ENCODE measurements around the gene ZNF222.
A peak's percentile ranks its signal among the peaks of the same experiment; 100 is the strongest.

The ZNF222 gene

GRCh38 chr19:43997631-43998290, 27.4 kb upstream of the ZNF222 start:
- peaks cover 21% of the 10 kb centered on the region for H3K36me3 ChIP-seq
- H3K27me3 ChIP-seq = no peaks in the 10 kb centered on the region
- TF ChIP-seq, protein P1, sequence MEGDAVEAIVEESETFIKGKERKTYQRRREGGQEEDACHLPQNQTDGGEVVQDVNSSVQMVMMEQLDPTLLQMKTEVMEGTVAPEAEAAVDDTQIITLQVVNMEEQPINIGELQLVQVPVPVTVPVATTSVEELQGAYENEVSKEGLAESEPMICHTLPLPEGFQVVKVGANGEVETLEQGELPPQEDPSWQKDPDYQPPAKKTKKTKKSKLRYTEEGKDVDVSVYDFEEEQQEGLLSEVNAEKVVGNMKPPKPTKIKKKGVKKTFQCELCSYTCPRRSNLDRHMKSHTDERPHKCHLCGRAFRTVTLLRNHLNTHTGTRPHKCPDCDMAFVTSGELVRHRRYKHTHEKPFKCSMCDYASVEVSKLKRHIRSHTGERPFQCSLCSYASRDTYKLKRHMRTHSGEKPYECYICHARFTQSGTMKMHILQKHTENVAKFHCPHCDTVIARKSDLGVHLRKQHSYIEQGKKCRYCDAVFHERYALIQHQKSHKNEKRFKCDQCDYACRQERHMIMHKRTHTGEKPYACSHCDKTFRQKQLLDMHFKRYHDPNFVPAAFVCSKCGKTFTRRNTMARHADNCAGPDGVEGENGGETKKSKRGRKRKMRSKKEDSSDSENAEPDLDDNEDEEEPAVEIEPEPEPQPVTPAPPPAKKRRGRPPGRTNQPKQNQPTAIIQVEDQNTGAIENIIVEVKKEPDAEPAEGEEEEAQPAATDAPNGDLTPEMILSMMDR (IDR thresholded peaks at IDR 0.05; ENCODE audit: low read depth, low read length) = no peak
- no peak for DNase-seq
- no peak overlapping the region for H3K4me3 ChIP-seq (ENCODE audit: low read depth, low read length)
- no peaks in the 10 kb centered on the region for H3K9me3 ChIP-seq
- H3K4me1 ChIP-seq = no peaks in the 10 kb centered on the region

GRCh38 chr19:44002212-44002565, 23.0 kb upstream of the ZNF222 start:
- no peak for DNase-seq
- no peaks in the 10 kb centered on the region for H3K36me3 ChIP-seq
- no peaks in the 10 kb centered on the region for H3K27me3 ChIP-seq
- H3K4me1 ChIP-seq = no peaks in the 10 kb centered on the region
- H3K9me3 ChIP-seq = no peaks in the 10 kb centered on the region
- peak overlapping the region; percentile 91 for H3K4me3 ChIP-seq (ENCODE audit: low read depth, low read length)
- TF ChIP-seq, protein P1 (IDR thresholded peaks at IDR 0.05; ENCODE audit: low read depth, low read length) = no peak

DNA sequence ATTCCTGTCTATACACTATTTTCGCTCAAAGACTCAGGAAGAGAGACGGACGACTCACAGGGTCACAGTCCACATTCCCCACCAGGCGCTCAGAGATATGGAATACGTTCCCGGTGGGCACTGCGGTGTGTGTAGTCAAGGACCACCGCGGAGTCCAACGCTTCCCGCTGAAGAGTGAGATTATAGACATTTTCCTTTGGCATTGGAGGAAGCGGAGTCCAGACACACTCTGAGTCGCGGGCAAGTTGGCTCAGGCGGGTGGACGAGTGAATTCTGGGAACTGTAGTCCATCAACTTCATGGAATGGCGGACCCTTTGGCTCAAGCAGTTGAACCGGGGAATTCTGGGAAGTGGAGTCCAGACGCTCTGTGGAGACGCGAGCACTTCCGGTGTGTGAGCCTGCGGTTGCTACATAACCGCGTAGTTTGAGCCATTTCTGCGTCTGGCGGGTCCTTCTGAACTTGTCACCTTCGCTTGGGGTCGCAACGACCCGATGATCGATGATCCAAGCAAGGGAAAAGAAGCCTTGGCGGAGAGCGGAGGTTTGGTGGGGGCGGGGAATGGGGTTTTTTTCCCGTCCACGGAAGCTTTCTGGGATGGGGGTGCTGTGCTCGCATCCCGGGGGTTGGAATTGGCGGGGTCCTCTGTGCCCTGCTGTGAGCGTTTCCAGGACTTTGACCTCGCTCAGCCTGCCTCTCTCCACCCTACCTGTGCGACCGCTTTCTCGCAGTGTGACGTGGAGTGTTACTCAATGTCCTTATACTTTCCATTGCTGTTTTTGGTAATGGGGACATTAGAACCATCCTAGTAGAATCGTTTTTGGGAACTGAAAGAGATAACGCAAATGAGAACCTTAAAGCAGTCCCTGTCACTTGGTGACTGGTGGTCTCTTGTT, 22.4 kb upstream of the ZNF222 start, which contains the start of gene ZNF230:
ZNF230 (plus strand) TSS at position 392 of the 895 bp plus-strand sequence. CDS start 4,122 bp downstream, outside the sequence.
- peak within 1 kb of the TSS; percentile 91 for H3K4me3 ChIP-seq (ENCODE audit: low read depth, low read length)
- H3K36me3 ChIP-seq = peaks cover 1% of the 10 kb centered on the region; the same call in 1 of the 2 replicates
- H3K27me3 ChIP-seq = no peaks in the 10 kb centered on the region
- TF ChIP-seq, protein P1 (IDR thresholded peaks at IDR 0.05; ENCODE audit: low read depth, low read length) = no peak
- no peaks in the 10 kb centered on the region for H3K9me3 ChIP-seq
- H3K4me1 ChIP-seq = no peaks in the 10 kb centered on the region
- DNase-seq = peak; percentile 90

GRCh38 chr19:44003461-44004009, 21.6 kb upstream of the ZNF222 start:
- Histone ChIP-seq H3K4me1 (no peaks in the 10 kb centered on the region), H3K36me3 (peaks cover 7% of the 10 kb centered on the region), H3K9me3 (no peaks in the 10 kb centered on the region), H3K4me3 (ENCODE audit: low read depth, low read length) (peak overlapping the region; percentile 91), H3K27me3 (no peaks in the 10 kb centered on the region)
- no peak for DNase-seq
- TF ChIP-seq, protein P1 (IDR thresholded peaks at IDR 0.05; ENCODE audit: low read depth, low read length) = no peak

- H3K36me3 ChIP-seq = peaks cover 31% of the 10 kb centered on the region
- H3K4me1 ChIP-seq = no peaks in the 10 kb centered on the region
- H3K9me3 ChIP-seq = peaks cover 6% of the 10 kb centered on the region; the same call in 1 of the 2 replicates
- no peak for DNase-seq
- TF ChIP-seq, protein P1 (IDR thresholded peaks at IDR 0.05; ENCODE audit: low read depth, low read length) = no peak
- H3K27me3 ChIP-seq = no peaks in the 10 kb centered on the region
- no peak overlapping the region for H3K4me3 ChIP-seq (ENCODE audit: low read depth, low read length)
Measured at GRCh38 chr19:44005973-44006372, 19.2 kb upstream of the ZNF222 start.
